Measurements from ENCODE around the gene SF3A1.

Gene SF3A1

DNA sequence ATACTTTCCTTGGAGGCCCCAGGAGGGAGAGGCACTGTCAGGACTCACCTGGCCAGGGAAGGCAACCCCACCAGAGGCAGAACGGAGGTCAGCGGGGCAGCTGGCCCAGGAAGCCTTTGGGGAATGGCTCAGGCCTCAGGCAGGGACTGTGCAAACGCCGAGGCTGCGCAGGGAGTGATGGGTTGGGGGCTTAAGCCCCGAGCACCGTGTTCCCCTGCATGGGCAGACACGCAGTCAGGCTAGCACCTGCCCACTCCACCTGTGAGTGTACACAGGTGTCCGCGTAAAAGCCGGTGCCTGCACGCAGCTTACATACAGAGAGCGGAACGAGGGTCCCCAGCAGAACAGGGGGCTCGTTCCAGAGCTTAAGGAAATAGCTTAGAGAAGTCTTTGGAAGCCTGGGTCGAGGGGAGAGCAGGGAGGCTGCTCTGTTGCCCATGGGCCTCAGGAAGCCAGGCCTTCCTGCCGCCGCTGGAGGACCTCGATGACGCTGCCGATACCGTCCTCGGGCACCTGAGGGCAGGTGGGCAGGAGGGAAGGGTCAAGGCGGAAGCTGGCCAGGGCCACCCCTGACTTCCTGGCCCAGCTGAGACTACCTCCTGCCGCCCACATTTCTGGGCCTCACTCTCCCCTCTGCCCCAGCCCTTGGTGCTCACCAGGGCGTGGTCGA is 71.4 kb downstream of the SF3A1 start:
- no peak for DNase-seq

DNA sequence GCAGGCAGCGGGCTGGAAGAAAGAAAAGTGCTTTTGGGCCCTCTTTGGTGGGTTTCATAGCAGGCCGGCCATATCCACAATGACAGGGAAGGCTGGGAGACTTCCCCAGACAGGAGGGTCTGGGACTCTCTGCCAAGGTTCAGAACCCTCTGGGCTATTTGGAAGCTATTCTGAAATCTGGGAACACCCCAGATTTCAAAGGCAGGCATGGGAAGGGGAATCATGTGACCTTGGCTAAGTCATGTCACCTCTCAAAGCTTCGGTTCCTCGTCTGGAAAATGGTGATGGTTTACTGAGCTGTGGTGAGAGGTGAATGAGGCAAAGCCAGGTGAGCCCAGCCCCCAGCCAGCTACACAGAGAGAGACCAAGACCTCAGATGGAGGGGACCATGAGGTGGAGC is 72.0 kb downstream of the SF3A1 start:
- DNase-seq = no peak

DNA sequence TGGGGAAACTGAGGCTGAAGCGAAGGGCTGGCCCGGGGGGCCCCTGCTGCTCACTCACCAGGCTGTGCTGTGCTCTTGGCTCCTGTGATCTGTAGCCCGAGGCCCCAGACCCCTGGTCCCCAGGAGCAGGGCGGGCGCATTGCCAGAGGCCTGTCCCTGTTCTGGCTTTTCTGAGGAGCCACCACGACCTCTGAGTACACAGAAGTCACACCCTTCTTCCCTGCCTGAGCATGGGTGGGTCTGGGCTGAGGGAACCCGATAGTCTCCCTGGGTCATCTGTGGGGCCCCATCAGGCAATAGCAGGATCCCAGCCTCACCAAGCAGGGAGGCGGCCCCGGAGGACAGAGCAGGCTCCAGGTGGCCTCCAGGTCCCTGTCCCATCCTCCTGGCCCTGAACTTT is 72.5 kb downstream of the SF3A1 start:
- DNase-seq = no peak

DNA sequence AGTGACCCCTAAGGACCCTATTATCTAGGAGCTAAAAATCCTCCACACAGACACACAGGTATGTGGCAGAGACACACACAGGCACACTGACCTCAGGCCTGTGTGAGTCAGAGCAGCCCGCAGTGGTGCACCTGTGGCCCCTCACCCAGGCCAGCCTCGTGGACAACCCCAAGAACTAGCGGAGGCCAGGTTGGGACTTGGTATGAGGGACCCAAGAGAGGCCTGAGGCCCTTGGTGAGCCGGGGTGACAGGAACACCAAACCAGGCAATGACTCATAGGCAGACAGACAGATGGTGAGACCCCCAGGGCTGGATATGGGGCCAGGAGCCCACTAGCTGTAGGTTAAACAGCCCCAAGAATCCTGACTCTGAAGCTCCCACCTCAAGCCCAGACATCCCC is 73.4 kb downstream of the SF3A1 start:
- DNase-seq = no peak

DNA sequence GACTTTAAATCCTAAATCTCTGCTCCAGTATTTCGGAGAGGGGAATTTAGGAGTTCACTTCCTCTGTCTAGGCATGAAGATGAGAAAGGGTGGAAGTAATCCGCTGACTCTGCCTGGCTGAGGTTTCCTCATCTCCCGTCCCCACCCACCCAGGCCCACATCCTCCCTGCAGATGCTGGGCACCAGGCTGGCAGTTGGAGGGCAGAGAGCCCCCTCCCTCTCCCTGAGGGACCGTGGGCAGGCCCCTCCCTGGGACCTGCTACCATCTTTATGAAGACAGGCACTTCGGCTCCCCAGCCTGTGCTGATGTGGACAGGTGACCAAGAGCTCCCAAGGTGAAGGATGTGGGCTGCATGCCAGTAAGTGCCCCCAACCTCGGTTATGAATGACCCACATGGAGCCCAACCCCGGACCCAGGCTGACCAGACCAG is 74.1 kb downstream of the SF3A1 start:
- DNase-seq = no peak

Measured in amniotic stem cell (primary cell).